GM12878 (cell line): ENCODE data around the gene ZBED4. TPM values are rescaled to one million over a fixed set of nuclear protein-coding genes. Genes with fewer than 3 reads are reported as not detected.

Experiments
- ATAC-seq: fragments of 200-7000 bp; cut with Tn5 transposase; 3 replicates; pipeline ENCODE4 v1.9.1; 2020; ENCODE audit warnings: mild to moderate bottlenecking, moderate library complexity
- BruUV-seq: library from RNA; stranded (reverse); fragments of 400-500 nt; replicated peaks from 2 replicates; lab custom pipeline; 2021; lab: Mats Ljungman, UMichigan
- CTCF ChIA-PET: fragments of 300-600 bp; sonication (Branson Sonifier 250); formaldehyde crosslinking; extraction: SDS; loops from one replicate; lab custom pipeline; 2021; ENCODE audit warnings: inconsistent platforms; lab: Yijun Ruan, JAX
- POLR2A ChIA-PET: fragments of 350-600 bp; formaldehyde crosslinking; extraction: SDS; loops from one replicate; lab custom pipeline; 2021; ENCODE audit warnings: inconsistent platforms; lab: Charles Lee
- RAD21 ChIA-PET: fragments of 300-600 bp; sonication (Branson Sonifier 250); formaldehyde crosslinking; loops from one replicate; lab custom pipeline; 2023; ENCODE audit warnings: antibody characterized with exemption; ENCODE audit not compliant: unreplicated experiment; lab: Charles Lee
- SMC1A ChIA-PET: fragments of 300-600 bp; sonication (Branson Sonifier 250); formaldehyde crosslinking; loops from one replicate; lab custom pipeline; 2023; ENCODE audit not compliant: unreplicated experiment, uncharacterized antibody; lab: Charles Lee
- DNase-seq: peaks from one replicate; pipeline ENCODE4 v3.0.0-alpha.2; 2011; ENCODE audit warnings: low read depth, low spot score
- FAIRE-seq: peaks from 3 replicates; lab custom pipeline; 2011; peaks lifted over from hg19 to GRCh38; lab: Jason Lieb, UNC
- H2AFZ ChIP-seq: 2 replicates; pipeline ENCODE4 v1.6.0; 2011; ENCODE audit warnings: low read depth, low read length, control low read depth; ENCODE audit not compliant: control insufficient read depth
- H3K27ac ChIP-seq: 2 replicates; pipeline ENCODE4 v1.5.1; 2011; ENCODE audit warnings: control low read depth; ENCODE audit not compliant: control insufficient read depth, insufficient read depth
- H3K27me3 ChIP-seq, 2 experiments: replicated peaks in 1 of 2; 2 replicates each; pipeline versions ENCODE4 v1.6.0 to v1.6.1; 2011; ENCODE audit warnings: low read length in 1 of 2; ENCODE audit not compliant: control insufficient read depth in 2 of 2, insufficient read depth in 2 of 2
- H3K36me3 ChIP-seq, 2 experiments: 2 replicates each; pipeline ENCODE4 v1.5.1; 2011; ENCODE audit warnings: low read length in 1 of 2; ENCODE audit not compliant: control insufficient read depth in 2 of 2, insufficient read depth in 2 of 2
- H3K4me1 ChIP-seq: 2 replicates; pipeline ENCODE4 v1.6.1; 2011; ENCODE audit warnings: mild to moderate bottlenecking, low read length, moderate library complexity, mixed read lengths; ENCODE audit not compliant: control insufficient read depth, insufficient read depth
- H3K4me2 ChIP-seq: 2 replicates; pipeline ENCODE4 v1.6.0; 2011; ENCODE audit warnings: control low read depth; ENCODE audit not compliant: control insufficient read depth, insufficient read depth
- H3K4me3 ChIP-seq: fragments of 200-600 bp; sonication (generic); 2 replicates; pipeline ENCODE4 v1.5.1; 2016
- H3K79me2 ChIP-seq: 2 replicates; pipeline ENCODE4 v1.6.0; 2011; ENCODE audit warnings: low read length; ENCODE audit not compliant: control insufficient read depth, insufficient read depth
- H3K9ac ChIP-seq: 2 replicates; pipeline ENCODE4 v1.8.0; 2011; ENCODE audit warnings: low read length, control low read depth, mixed read lengths; ENCODE audit not compliant: control insufficient read depth, insufficient read depth
- H3K9me3 ChIP-seq: replicated peaks from 3 replicates; pipeline ENCODE4 v1.5.1; 2011; ENCODE audit warnings: mild to moderate bottlenecking, low read length; ENCODE audit not compliant: control insufficient read depth, insufficient read depth
- H4K20me1 ChIP-seq: 2 replicates; pipeline ENCODE4 v1.6.0; 2011; ENCODE audit not compliant: control insufficient read depth, insufficient read depth
- MEF2A ChIP-seq: IDR thresholded peaks from 2 replicates; pipeline ENCODE4 v1.6.1; 2011; ENCODE audit warnings: low read depth, mild to moderate bottlenecking, low read length, moderate library complexity; ENCODE audit not compliant: insufficient read depth
- WGBS: methylation state at CpG from one replicate; pipeline ENCODE4 v1.1.6; 2016; ENCODE audit warnings: low lambda C conversion rate; ENCODE audit not compliant: insufficient replicate concordance, insufficient coverage; ENCODE audit errors: missing lambda C conversion rate; 5-methylcytosine and 5-hydroxymethylcytosine counted together
- in situ Hi-C: fragments of 300-500 bp; cut with MboI; formaldehyde crosslinking; loops from 9 replicates; pipeline ENCODE4 v1.14.3; 2018; ENCODE audit warnings: mixed read lengths
- intact Hi-C: fragments of 100-400 bp; cut with micrococcal nuclease; formaldehyde crosslinking; loops from one replicate; pipeline ENCODE4 v1.14.2; 2022; ENCODE audit not compliant: unreplicated experiment
- polyA plus RNA-seq, 11 experiments: library from polyadenylated mRNA; depleted of rRNA in 4 of 11; unstranded in 6 of 11; stranded (reverse) in 5 of 11; fragments of >200 nt; fragmentation: Nextera tagmentation in 4 of 11; fragmentation: Illumina TruSeq in 1 of 11; extraction: Ambion mirVana in 4 of 11; extraction: Trizol in 1 of 11; gene quantifications; 1 replicate in 1 of 11; 2 replicates in 10 of 11; pipeline versions ENCODE4 v1.2.1 to v1.2.3, GENCODE V29; 2011 to 2016; ENCODE audit warnings: inconsistent platforms in 2 of 11, missing spikeins in 2 of 11, low read depth in 1 of 11
- small RNA-seq: library from RNA; depleted of rRNA; stranded (forward); fragments of <200 nt; gene quantifications from one replicate; pipeline ENCODE3, GENCODE V24; 2014
- total RNA-seq, 4 experiments: library from RNA; depleted of rRNA in 3 of 4; stranded (reverse); fragments of >200 nt in 3 of 4; fragmentation: Illumina TruSeq in 1 of 4; extraction: Trizol in 1 of 4; gene quantifications; 2 replicates each; pipeline versions ENCODE4 v1.2.1 to v1.2.3, GENCODE V29; 2013 to 2021

The ZBED4 gene
- total and polyA plus RNA-seq, 10 of the 15 experiments (the other 5 are each of a cell fraction or from before 2014, with no cell fraction given) = 2.3 to 21.6 (median 12.8) TPM

DNA sequence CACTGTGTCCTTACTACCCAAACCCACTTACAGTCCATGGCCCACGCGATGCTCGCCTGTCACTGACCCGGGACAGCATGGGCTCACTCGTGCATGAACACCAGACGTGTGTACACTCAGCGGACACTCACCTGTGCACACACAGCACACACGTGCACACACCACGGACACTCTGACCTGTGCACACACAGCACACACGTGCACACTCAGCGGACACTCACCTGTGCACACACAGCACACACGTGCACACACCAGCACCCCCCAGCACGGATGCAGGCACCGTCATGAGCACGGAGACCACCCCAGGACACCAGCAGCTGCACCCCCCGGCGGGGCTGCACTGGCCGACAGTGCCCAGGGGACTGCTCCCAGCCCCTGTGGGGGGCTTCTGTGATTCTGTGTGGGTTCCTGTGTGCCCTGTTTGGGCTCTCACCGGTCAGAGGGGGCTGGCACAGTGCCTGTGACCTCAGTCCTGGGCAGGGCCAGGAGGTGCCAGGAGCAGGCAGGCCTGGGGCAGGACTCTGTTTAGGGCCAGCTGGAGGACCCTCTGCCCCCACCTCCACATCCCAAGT is 85.0 kb downstream of the ZBED4 start:
- ChIA-PET POLR2A (interaction anchor here (0.7 kb wide), 1 partner anchor 32 kb away, joined by 3 read pairs; no protein-coding TSS in a partner anchor), SMC1A (no interaction called here), CTCF (no interaction called here), RAD21 (no interaction called here)
- Histone ChIP-seq H3K27me3 (no peaks in the 10 kb centered on the region), H3K9ac (no peak overlapping the region), H3K36me3 (no peaks in the 10 kb centered on the region), H3K27ac (no peak overlapping the region), H2AFZ (no peak overlapping the region), H3K4me2 (no peak overlapping the region), H3K79me2 (peaks cover 16% of the 10 kb centered on the region), H3K9me3 (no peaks in the 10 kb centered on the region), H3K4me3 (no peak overlapping the region), H3K4me1 (peaks cover 23% of the 10 kb centered on the region), H4K20me1 (no peaks in the 10 kb centered on the region)
- ATAC-seq = no peak
- TF ChIP-seq MEF2A = no peak
- in situ Hi-C loops (no loop called here), intact Hi-C loops (loop anchor here (10.0 kb wide), 1 partner anchor 256 kb away; no protein-coding TSS in a partner anchor)
- whole genome bisulfite sequencing = 71% methylated on average over 19 of the region's 19 CpGs
- no peak for FAIRE-seq
- DNase-seq = no peak
- no TSS peak for BruUV-seq

Small RNA genes within 50 kb of the gene (small RNA-seq; reads per million reads assigned to genes)
- gene AL117328.1 = not detected
- gene RF00017 = not detected

Other genes starting within 250 kb of the ZBED4 start
Only the 7 nearest of the 8 such genes appear.
- gene BRD1, start 26.0 kb upstream of the ZBED4 start, total RNA-seq (2014; rRNA removed) = 15.2 and 16.4 TPM in 2 replicates
- gene BRD1, start 26.0 kb upstream of the ZBED4 start, total RNA-seq (2014; rRNA removed; fragmentation: Illumina TruSeq; extraction: Trizol) = 11.7 and 12.3 TPM in 2 replicates
- gene BRD1, start 26.0 kb upstream of the ZBED4 start, total RNA-seq (2021) = 26.4 and 26.9 TPM in 2 replicates
- gene BRD1, start 26.0 kb upstream of the ZBED4 start, polyA plus RNA-seq (2011; rRNA removed) = 4.1 and 4.8 TPM in 2 replicates
- gene BRD1, start 26.0 kb upstream of the ZBED4 start, polyA plus RNA-seq (2014; fragmentation: Illumina TruSeq; extraction: Trizol) = 4.2 and 9.4 TPM in 2 replicates
- 1 to 10 TPM in 1 of 2 experiments, under 1 TPM in 1; 0.90 to 2.1 TPM for gene BRD1, start 26.0 kb upstream of the ZBED4 start, polyA plus RNA-seq (2014; fragmentation: Nextera tagmentation; extraction: Ambion mirVana)
- gene BRD1, start 26.0 kb upstream of the ZBED4 start, polyA plus RNA-seq (2014; rRNA removed) = 17.9 and 19.0 TPM in 2 replicates
- 1 to 10 TPM; 2.9 to 3.2 TPM for gene BRD1, start 26.0 kb upstream of the ZBED4 start, polyA plus RNA-seq (2016; fragmentation: Nextera tagmentation; extraction: Ambion mirVana)
- gene ALG12, start 64.6 kb downstream of the ZBED4 start, total RNA-seq (2014; rRNA removed) = 9.8 and 10.5 TPM in 2 replicates
- gene ALG12, start 64.6 kb downstream of the ZBED4 start, total RNA-seq (2014; rRNA removed; fragmentation: Illumina TruSeq; extraction: Trizol) = 3.3 and 3.7 TPM in 2 replicates
- gene ALG12, start 64.6 kb downstream of the ZBED4 start, total RNA-seq (2021) = 15.8 and 16.6 TPM in 2 replicates
- 2.2 and 5.2 TPM in 2 replicates for gene ALG12, start 64.6 kb downstream of the ZBED4 start, polyA plus RNA-seq (2011; rRNA removed)
- 0.79 and 4.3 TPM in 2 replicates for gene ALG12, start 64.6 kb downstream of the ZBED4 start, polyA plus RNA-seq (2014; fragmentation: Illumina TruSeq; extraction: Trizol)
- gene ALG12, start 64.6 kb downstream of the ZBED4 start, polyA plus RNA-seq (2014; fragmentation: Nextera tagmentation; extraction: Ambion mirVana) = under 1 TPM; 0.22 to 0.37 TPM
- gene ALG12, start 64.6 kb downstream of the ZBED4 start, polyA plus RNA-seq (2014; rRNA removed) = 8.0 and 9.7 TPM in 2 replicates
- 10 to 100 TPM; 17.9 to 23.4 TPM for gene ALG12, start 64.6 kb downstream of the ZBED4 start, polyA plus RNA-seq (2016; fragmentation: Nextera tagmentation; extraction: Ambion mirVana)
- gene CRELD2, start 64.8 kb downstream of the ZBED4 start, total RNA-seq (2014; rRNA removed) = 37.9 and 49.5 TPM in 2 replicates
- 16.1 and 16.5 TPM in 2 replicates for gene CRELD2, start 64.8 kb downstream of the ZBED4 start, total RNA-seq (2014; rRNA removed; fragmentation: Illumina TruSeq; extraction: Trizol)
- 40.6 and 48.1 TPM in 2 replicates for gene CRELD2, start 64.8 kb downstream of the ZBED4 start, total RNA-seq (2021)
- gene CRELD2, start 64.8 kb downstream of the ZBED4 start, polyA plus RNA-seq (2011; rRNA removed) = 8.4 and 14.0 TPM in 2 replicates
- 3.2 and 11.9 TPM in 2 replicates for gene CRELD2, start 64.8 kb downstream of the ZBED4 start, polyA plus RNA-seq (2014; fragmentation: Illumina TruSeq; extraction: Trizol)
- 10 to 100 TPM in 1 of 2 experiments, 1 to 10 TPM in 1; 9.4 to 15.0 TPM for gene CRELD2, start 64.8 kb downstream of the ZBED4 start, polyA plus RNA-seq (2014; fragmentation: Nextera tagmentation; extraction: Ambion mirVana)
- 35.7 and 45.0 TPM in 2 replicates for gene CRELD2, start 64.8 kb downstream of the ZBED4 start, polyA plus RNA-seq (2014; rRNA removed)
- 100 to 1,000 TPM in 1 of 2 experiments, 10 to 100 TPM in 1; 97.0 to 111 TPM for gene CRELD2, start 64.8 kb downstream of the ZBED4 start, polyA plus RNA-seq (2016; fragmentation: Nextera tagmentation; extraction: Ambion mirVana)
- gene PIM3, start 106.9 kb downstream of the ZBED4 start, total RNA-seq (2014; rRNA removed) = 44.7 and 51.8 TPM in 2 replicates
- gene PIM3, start 106.9 kb downstream of the ZBED4 start, total RNA-seq (2014; rRNA removed; fragmentation: Illumina TruSeq; extraction: Trizol) = 11.0 and 11.9 TPM in 2 replicates
- 59.5 and 60.8 TPM in 2 replicates for gene PIM3, start 106.9 kb downstream of the ZBED4 start, total RNA-seq (2021)
- 8.6 and 12.4 TPM in 2 replicates for gene PIM3, start 106.9 kb downstream of the ZBED4 start, polyA plus RNA-seq (2011; rRNA removed)
- 2.2 and 6.2 TPM in 2 replicates for gene PIM3, start 106.9 kb downstream of the ZBED4 start, polyA plus RNA-seq (2014; fragmentation: Illumina TruSeq; extraction: Trizol)
- 1 to 10 TPM in 1 of 2 experiments, under 1 TPM in 1; 0.31 to 1.5 TPM for gene PIM3, start 106.9 kb downstream of the ZBED4 start, polyA plus RNA-seq (2014; fragmentation: Nextera tagmentation; extraction: Ambion mirVana)
- gene PIM3, start 106.9 kb downstream of the ZBED4 start, polyA plus RNA-seq (2014; rRNA removed) = 57.0 and 57.8 TPM in 2 replicates
- gene PIM3, start 106.9 kb downstream of the ZBED4 start, polyA plus RNA-seq (2016; fragmentation: Nextera tagmentation; extraction: Ambion mirVana) = 10 to 100 TPM; 12.4 to 34.3 TPM
- not detected in 2 replicates for gene IL17REL, start 158.9 kb downstream of the ZBED4 start, total RNA-seq (2014; rRNA removed)
- gene IL17REL, start 158.9 kb downstream of the ZBED4 start, total RNA-seq (2014; rRNA removed; fragmentation: Illumina TruSeq; extraction: Trizol) = not detected in 2 replicates
- not detected in 2 replicates for gene IL17REL, start 158.9 kb downstream of the ZBED4 start, total RNA-seq (2021)
- gene IL17REL, start 158.9 kb downstream of the ZBED4 start, polyA plus RNA-seq (2011; rRNA removed) = 0.03 TPM in 1 of 2 replicates, not detected in the other
- gene IL17REL, start 158.9 kb downstream of the ZBED4 start, polyA plus RNA-seq (2014; fragmentation: Illumina TruSeq; extraction: Trizol) = not detected in 2 replicates
- gene IL17REL, start 158.9 kb downstream of the ZBED4 start, polyA plus RNA-seq (2014; fragmentation: Nextera tagmentation; extraction: Ambion mirVana) = not detected
- gene IL17REL, start 158.9 kb downstream of the ZBED4 start, polyA plus RNA-seq (2014; rRNA removed) = 0.06 TPM in 1 of 2 replicates, not detected in the other
- not detected for gene IL17REL, start 158.9 kb downstream of the ZBED4 start, polyA plus RNA-seq (2016; fragmentation: Nextera tagmentation; extraction: Ambion mirVana)
- gene TTLL8, start 204.5 kb downstream of the ZBED4 start, total RNA-seq (2014; rRNA removed) = not detected in 2 replicates
- gene TTLL8, start 204.5 kb downstream of the ZBED4 start, total RNA-seq (2014; rRNA removed; fragmentation: Illumina TruSeq; extraction: Trizol) = not detected in 2 replicates
- gene TTLL8, start 204.5 kb downstream of the ZBED4 start, total RNA-seq (2021) = not detected in 2 replicates
- gene TTLL8, start 204.5 kb downstream of the ZBED4 start, polyA plus RNA-seq (2011; rRNA removed) = not detected in 2 replicates
- not detected in 2 replicates for gene TTLL8, start 204.5 kb downstream of the ZBED4 start, polyA plus RNA-seq (2014; fragmentation: Illumina TruSeq; extraction: Trizol)
- not detected for gene TTLL8, start 204.5 kb downstream of the ZBED4 start, polyA plus RNA-seq (2014; fragmentation: Nextera tagmentation; extraction: Ambion mirVana)
- gene TTLL8, start 204.5 kb downstream of the ZBED4 start, polyA plus RNA-seq (2014; rRNA removed) = not detected in 2 replicates
- gene TTLL8, start 204.5 kb downstream of the ZBED4 start, polyA plus RNA-seq (2016; fragmentation: Nextera tagmentation; extraction: Ambion mirVana) = not detected
- not detected in 2 replicates for gene MLC1, start 231.6 kb downstream of the ZBED4 start, total RNA-seq (2014; rRNA removed)
- not detected in 2 replicates for gene MLC1, start 231.6 kb downstream of the ZBED4 start, total RNA-seq (2014; rRNA removed; fragmentation: Illumina TruSeq; extraction: Trizol)
- not detected in 2 replicates for gene MLC1, start 231.6 kb downstream of the ZBED4 start, total RNA-seq (2021)
- gene MLC1, start 231.6 kb downstream of the ZBED4 start, polyA plus RNA-seq (2011; rRNA removed) = 0.07 TPM in 1 of 2 replicates, not detected in the other
- 0.03 TPM in 1 of 2 replicates, not detected in the other for gene MLC1, start 231.6 kb downstream of the ZBED4 start, polyA plus RNA-seq (2014; fragmentation: Illumina TruSeq; extraction: Trizol)
- gene MLC1, start 231.6 kb downstream of the ZBED4 start, polyA plus RNA-seq (2014; fragmentation: Nextera tagmentation; extraction: Ambion mirVana) = not detected
- gene MLC1, start 231.6 kb downstream of the ZBED4 start, polyA plus RNA-seq (2014; rRNA removed) = not detected in 2 replicates
- under 1 TPM in 1 of 2 experiments, not detected in 1; 0.15 TPM for gene MLC1, start 231.6 kb downstream of the ZBED4 start, polyA plus RNA-seq (2016; fragmentation: Nextera tagmentation; extraction: Ambion mirVana)